Stimulated activated CD8-positive, alpha-beta memory T cell treated with anti-CD3 and anti-CD28 coated beads, Interleukin-7, amount 100 ng/mL, for 24 hours (primary cell): ENCODE results near the gene SH3GL1.

Source experiments
- DNase-seq: peaks from one replicate; pipeline ENCODE4 v3.0.0-alpha.2; 2020; ENCODE audit warnings: low read depth

The SH3GL1 gene

GRCh38 chr19:4313847-4314490, 86.4 kb downstream of the SH3GL1 start:
- no peak for DNase-seq
